Lung (tissue), 12 donors: ENCODE data around the gene OBSCN. TPM values are rescaled to one million over a fixed set of nuclear protein-coding genes. Genes with fewer than 3 reads are reported as not detected.

ENCODE experiments used
- ATAC-seq: fragments of 200-7000 bp; cut with Tn5 transposase; one replicate; pipeline ENCODE4 v1.9.1; 2020; ENCODE audit warnings: moderate number of reproducible peaks; ENCODE audit not compliant: insufficient read depth, low FRiP score
- DNase-seq, 3 donors: peaks; one replicate each; pipeline ENCODE4 v3.0.0-alpha.2; 2013 to 2017
- H3K27ac ChIP-seq, 2 donors: one replicate each; pipeline ENCODE4 v1.5.1; 2013; ENCODE audit warnings: mild to moderate bottlenecking in 2 of 2, moderate library complexity in 2 of 2, control low read depth in 1 of 2, inconsistent platforms in 1 of 2, low read depth in 1 of 2, low read length in 1 of 2
- H3K27me3 ChIP-seq, 3 donors: one replicate each; pipeline ENCODE4 v1.5.1; 2013; ENCODE audit warnings: low read length in 2 of 3; ENCODE audit not compliant: control insufficient read depth in 3 of 3, insufficient read depth in 3 of 3
- H3K36me3 ChIP-seq, 4 donors: one replicate each; pipeline ENCODE4 v1.5.1; 2013; ENCODE audit warnings: low read length in 4 of 4, mild to moderate bottlenecking in 1 of 4, moderate library complexity in 1 of 4; ENCODE audit not compliant: control insufficient read depth in 4 of 4, insufficient read depth in 4 of 4
- H3K4me1 ChIP-seq, 5 donors: one replicate each; pipeline ENCODE4 v1.5.1; 2013; ENCODE audit warnings: low read length in 5 of 5, mild to moderate bottlenecking in 2 of 5, moderate library complexity in 1 of 5; ENCODE audit not compliant: control insufficient read depth in 5 of 5, insufficient read depth in 5 of 5
- H3K4me3 ChIP-seq: one replicate; pipeline ENCODE4 v1.5.1; 2013; ENCODE audit warnings: mild to moderate bottlenecking, control low read depth, moderate library complexity
- H3K9ac ChIP-seq, 2 donors: one replicate each; pipeline ENCODE4 v1.5.1; 2013; ENCODE audit warnings: low read length in 2 of 2, control low read depth in 1 of 2; ENCODE audit not compliant: insufficient read depth in 1 of 2
- H3K9me3 ChIP-seq, 4 donors: one replicate each; pipeline ENCODE4 v1.5.1; 2013; ENCODE audit warnings: low read length in 3 of 4, mild to moderate bottlenecking in 1 of 4, moderate library complexity in 1 of 4; ENCODE audit not compliant: control insufficient read depth in 4 of 4, insufficient read depth in 3 of 4
- CTCF ChIP-seq: IDR thresholded peaks from 2 replicates; pipeline ENCODE4 v1.5.1; 2012; ENCODE audit warnings: mild to moderate bottlenecking; ENCODE audit errors: control extremely low read depth, extremely low read depth
- WGBS, 2 donors: extraction: QIAGEN DNeasy Blood & Tissue Kit; methylation state at CpG; one replicate each; pipeline ENCODE4 v1.1.7; 2013; 5-methylcytosine and 5-hydroxymethylcytosine counted together
- polyA plus RNA-seq, 2 donors: library from polyadenylated mRNA; stranded (reverse); fragments of 200-250 nt; gene quantifications; one replicate each; pipeline ENCODE4 v1.2.1, GENCODE V29; 2013
- total RNA-seq, 2 donors: library from RNA; depleted of rRNA in 1 of 2; stranded (reverse); fragments of >200 nt in 1 of 2; gene quantifications; one replicate each; pipeline ENCODE4 v1.2.1, GENCODE V29; 2014 to 2021
- donor health status: control.
- donor health status: control.
- donor health status: Bipolar disorder and iron deficiency.
- donor health status: healthy.
- donor health status: DM: yes; HTN: yes; CAD: no.

OBSCN gene
- total and polyA plus RNA-seq, 4 donors: 5.1 to 47.3 (median 25.4) TPM

GRCh38 chr1:228385232-228385631 lies 177.4 kb downstream of the OBSCN start:
- H3K27me3 ChIP-seq: no peaks in the 10 kb centered on the region

GRCh38 chr1:228387321-228387720 lies 179.5 kb downstream of the OBSCN start:
- ATAC-seq (no peak), DNase-seq (no peak)
- Histone ChIP-seq H3K27me3 (no peaks in the 10 kb centered on the region), H3K9me3 (no peaks in the 10 kb centered on the region), H3K4me3 (no peak overlapping the region), H3K27ac (no peak overlapping the region), H3K36me3 (peaks cover 0 to 2% (median 0%) of the 10 kb centered on the region in 4 donors), H3K9ac (no peak overlapping the region), H3K4me1 (no peaks in the 10 kb centered on the region)
- no peak for TF ChIP-seq CTCF

More at GRCh38 chr1:228385232-228385631, 177.4 kb downstream of the OBSCN start:
- Histone ChIP-seq H3K9me3 (no peaks in the 10 kb centered on the region), H3K9ac (no peak overlapping the region), H3K36me3 (no peaks in the 10 kb centered on the region), H3K4me3 (no peak overlapping the region), H3K4me1 (no peaks in the 10 kb centered on the region), H3K27ac (no peak overlapping the region)
- ATAC-seq (no peak), DNase-seq (no peak)
- TF ChIP-seq CTCF: no peak

DNA sequence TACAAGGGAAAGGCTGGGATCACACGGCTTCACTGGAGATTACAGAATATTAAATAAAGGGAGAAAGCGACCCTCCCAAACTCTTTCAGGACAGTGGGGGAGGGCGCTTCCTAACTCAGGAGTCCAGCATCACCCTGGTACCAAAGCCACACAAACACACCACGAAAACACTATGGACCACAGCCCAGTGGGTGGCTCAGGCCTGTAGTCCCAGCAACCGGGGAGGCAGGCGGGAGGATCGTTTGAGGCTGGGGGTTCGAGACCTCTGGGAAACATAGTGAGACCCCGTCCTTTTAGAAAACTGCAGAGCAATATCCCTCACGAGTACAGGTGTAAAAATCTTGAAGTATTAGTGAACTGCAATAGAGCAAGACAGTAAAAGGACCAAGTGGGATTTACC lies 182.8 kb downstream of the OBSCN start:
- Histone ChIP-seq H3K27me3 (no peaks in the 10 kb centered on the region), H3K27ac (no peak overlapping the region), H3K9me3 (no peaks in the 10 kb centered on the region), H3K9ac (no peak overlapping the region), H3K36me3 (peaks cover 0 to 21% (median 6%) of the 10 kb centered on the region in 4 donors), H3K4me1 (peaks cover 0 to 3% (median 0%) of the 10 kb centered on the region in 5 donors), H3K4me3 (no peak overlapping the region)
- DNase-seq (peak in 1 of 3 donors; percentile 5), ATAC-seq (no peak)
- 88 to 95% methylated on average over 10 of the region's 10 CpGs for WGBS, 2 donors
- no peak for TF ChIP-seq CTCF

DNA sequence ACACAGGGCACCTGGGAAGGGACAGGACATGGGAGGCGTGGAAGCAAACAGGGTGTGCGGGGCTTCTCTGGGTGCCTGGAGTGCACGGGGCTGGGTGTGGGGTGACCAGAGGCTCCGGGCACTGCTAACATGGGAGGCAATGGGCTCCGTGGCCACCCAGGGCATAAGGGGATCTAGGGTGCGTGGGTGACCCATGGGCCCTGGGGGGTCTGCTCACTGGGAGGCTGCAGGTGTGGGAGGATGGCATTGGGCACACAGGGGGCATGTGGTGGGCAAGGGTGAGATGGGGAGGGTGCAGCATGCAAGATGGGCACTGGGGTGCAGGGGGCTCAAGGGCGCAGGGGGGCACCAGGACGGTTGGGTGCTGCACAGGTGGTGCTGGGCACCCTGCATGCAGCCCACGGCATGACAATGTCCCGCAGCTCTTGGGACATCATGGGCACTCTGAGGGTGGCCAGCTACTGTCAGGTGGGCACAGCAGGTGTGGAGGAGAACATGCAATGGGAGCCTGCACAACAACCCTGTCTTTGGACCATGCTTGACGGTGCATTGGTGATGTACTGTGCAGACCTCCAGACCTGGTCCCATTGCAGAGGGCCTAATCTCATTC lies 183.7 kb downstream of the OBSCN start:
- ATAC-seq (no peak), DNase-seq (peak in 1 of 3 donors; percentile 8)
- Histone ChIP-seq H3K27me3 (no peaks in the 10 kb centered on the region), H3K4me3 (no peak overlapping the region), H3K36me3 (peaks cover 0 to 27% (median 9%) of the 10 kb centered on the region in 4 donors), H3K4me1 (peaks cover 0 to 3% (median 0%) of the 10 kb centered on the region in 5 donors), H3K9ac (no peak overlapping the region), H3K9me3 (no peaks in the 10 kb centered on the region), H3K27ac (no peak overlapping the region)
- no peak for TF ChIP-seq CTCF
- WGBS, 2 donors: 95 to 96% methylated on average over 11 of the region's 11 CpGs
